IMR-90 (cell line): ENCODE measurements around the gene TMPRSS3. TPM values are rescaled to one million over a fixed set of nuclear protein-coding genes. Genes with fewer than 3 reads are reported as not detected.

Experiments
- ATAC-seq: fragments of 200-7000 bp; cut with Tn5 transposase; 2 replicates; pipeline ENCODE4 v1.9.1; 2020; ENCODE audit warnings: low read depth, mild to moderate bottlenecking, moderate library complexity
- BruUV-seq: library from RNA; stranded (reverse); fragments of 400-500 nt; replicated peaks from 2 replicates; lab custom pipeline; 2021; lab: Mats Ljungman, UMichigan
- CTCF ChIA-PET: fragments of 300-600 bp; formaldehyde crosslinking; extraction: SDS; loops from one replicate; lab custom pipeline; 2021; ENCODE audit warnings: antibody characterized with exemption; lab: Yijun Ruan, JAX
- POLR2A ChIA-PET: fragments of 300-600 bp; sonication (Branson Sonifier 250); formaldehyde crosslinking; loops from one replicate; lab custom pipeline; 2022; ENCODE audit warnings: antibody characterized with exemption; ENCODE audit not compliant: unreplicated experiment; lab: Charles Lee
- DNase-seq: peaks from one replicate; pipeline ENCODE4 v3.0.0; 2013
- H2AFZ ChIP-seq: replicated peaks from 2 replicates; pipeline ENCODE3; 2013; ENCODE audit warnings: low read length, mild to moderate bottlenecking; ENCODE audit not compliant: poor library complexity
- H2AK5ac ChIP-seq: 2 replicates; pipeline ENCODE4 v1.6.1; 2013; ENCODE audit warnings: low read depth, low read length, inconsistent platforms
- H2AK9ac ChIP-seq: replicated peaks from 2 replicates; pipeline ENCODE3; 2013; ENCODE audit warnings: mild to moderate bottlenecking, low read depth, low read length, moderate library complexity; ENCODE audit not compliant: poor library complexity
- H2BK120ac ChIP-seq: 2 replicates; pipeline ENCODE4 v1.6.1; 2013; ENCODE audit warnings: low read depth, low read length, inconsistent platforms
- H2BK15ac ChIP-seq: 3 replicates; pipeline ENCODE4 v1.6.1; 2013; ENCODE audit warnings: low read depth, low read length, inconsistent platforms
- H2BK20ac ChIP-seq: 2 replicates; pipeline ENCODE4 v1.6.1; 2013; ENCODE audit warnings: low read depth, mild to moderate bottlenecking, inconsistent platforms, low read length, moderate library complexity
- H2BK5ac ChIP-seq: 2 replicates; pipeline ENCODE4 v1.6.1; 2013; ENCODE audit warnings: mild to moderate bottlenecking, low read depth, low read length, inconsistent platforms; ENCODE audit not compliant: poor library complexity, severe bottlenecking
- H3K14ac ChIP-seq: replicated peaks from 2 replicates; pipeline ENCODE4 v1.6.1; 2013; ENCODE audit warnings: low read depth, low read length, inconsistent platforms
- H3K18ac ChIP-seq: 2 replicates; pipeline ENCODE4 v1.6.1; 2013; ENCODE audit warnings: low read depth, low read length, control low read depth
- H3K23ac ChIP-seq: 2 replicates; pipeline ENCODE4 v1.6.1; 2013; ENCODE audit warnings: low read depth, low read length, inconsistent platforms
- H3K27ac ChIP-seq: 2 replicates; pipeline ENCODE4 v1.5.1; 2013; ENCODE audit warnings: mild to moderate bottlenecking, control low read depth, low read length; ENCODE audit not compliant: insufficient read depth
- H3K27me3 ChIP-seq: 2 replicates; pipeline ENCODE4 v1.6.1; 2013; ENCODE audit warnings: low read length; ENCODE audit not compliant: control insufficient read depth, insufficient read depth
- H3K36me3 ChIP-seq: 2 replicates; pipeline ENCODE4 v1.6.1; 2013; ENCODE audit warnings: low read length, mixed read lengths; ENCODE audit not compliant: control insufficient read depth, insufficient read depth
- H3K4ac ChIP-seq: 2 replicates; pipeline ENCODE4 v1.6.1; 2013; ENCODE audit warnings: low read depth, low read length, inconsistent platforms
- H3K4me1 ChIP-seq: 2 replicates; pipeline ENCODE4 v1.6.1; 2013; ENCODE audit warnings: low read length, mixed read lengths; ENCODE audit not compliant: control insufficient read depth, insufficient read depth
- H3K4me2 ChIP-seq: 2 replicates; pipeline ENCODE4 v1.6.1; 2013; ENCODE audit warnings: low read depth, mild to moderate bottlenecking, control low read depth, low read length, moderate library complexity
- H3K4me3 ChIP-seq: 2 replicates; pipeline ENCODE4 v1.5.1; 2013; ENCODE audit warnings: low read depth, mild to moderate bottlenecking, control low read depth, low read length, moderate library complexity; ENCODE audit not compliant: insufficient read depth
- H3K56ac ChIP-seq: 2 replicates; pipeline ENCODE4 v1.6.1; 2013; ENCODE audit warnings: low read length, inconsistent platforms; ENCODE audit not compliant: insufficient read depth; ENCODE audit errors: extremely low read depth
- H3K79me1 ChIP-seq, 2 experiments: 2 replicates each; pipeline ENCODE4 v1.6.1; 2013; ENCODE audit warnings: low read length in 2 of 2, inconsistent platforms in 1 of 2, low read depth in 1 of 2
- H3K9ac ChIP-seq: 2 replicates; pipeline ENCODE4 v1.6.1; 2013; ENCODE audit warnings: low read depth, low read length, control low read depth
- H3K9me1 ChIP-seq: 2 replicates; pipeline ENCODE4 v1.6.1; 2013; ENCODE audit warnings: low read length, inconsistent platforms; ENCODE audit not compliant: insufficient read depth
- H3K9me3 ChIP-seq: 2 replicates; pipeline ENCODE4 v1.6.1; 2013; ENCODE audit warnings: low read length; ENCODE audit not compliant: control insufficient read depth, insufficient read depth
- H4K20me1 ChIP-seq: 2 replicates; pipeline ENCODE4 v1.6.1; 2013; ENCODE audit warnings: low read length, inconsistent platforms; ENCODE audit not compliant: insufficient read depth
- H4K5ac ChIP-seq: 2 replicates; pipeline ENCODE4 v1.6.1; 2013; ENCODE audit warnings: mild to moderate bottlenecking, low read depth, low read length, control low read depth
- H4K8ac ChIP-seq, 2 experiments: 2 replicates each; pipeline ENCODE4 v1.6.1; 2013; ENCODE audit warnings: low read depth in 2 of 2, low read length in 2 of 2, control low read depth in 1 of 2, inconsistent platforms in 1 of 2
- H4K91ac ChIP-seq: 2 replicates; pipeline ENCODE4 v1.6.1; 2013; ENCODE audit warnings: low read depth, low read length, inconsistent platforms; ENCODE audit not compliant: insufficient read depth
- CEBPB ChIP-seq: IDR thresholded peaks from 2 replicates; pipeline ENCODE4 v1.6.1; 2012; ENCODE audit warnings: low read depth, low read length, improper control_type of control experiment
- MAFK ChIP-seq: IDR thresholded peaks from 2 replicates; pipeline ENCODE4 v1.6.1; 2012; ENCODE audit warnings: low read depth, low read length, improper control_type of control experiment
- RAD21 ChIP-seq: IDR thresholded peaks from 2 replicates; pipeline ENCODE4 v1.6.1; 2012; ENCODE audit warnings: low read length, improper control_type of control experiment
- RCOR1 ChIP-seq: IDR thresholded peaks from 2 replicates; pipeline ENCODE4 v1.6.1; 2012; ENCODE audit warnings: mild to moderate bottlenecking, low read length, improper control_type of control experiment; ENCODE audit not compliant: insufficient replicate concordance
- USF2 ChIP-seq: fragments of 150-350 bp; IDR thresholded peaks from 2 replicates; pipeline ENCODE4 v1.6.1; 2017; ENCODE audit warnings: mild to moderate bottlenecking, antibody characterized with exemption, low read length, low read depth
- WGBS, 2 experiments: methylation state at CpG; one replicate each; pipeline versions ENCODE4 v1.1.5 to v1.1.7; 2013; ENCODE audit warnings: missing lambda C conversion rate in 2 of 2; ENCODE audit not compliant: insufficient read length in 1 of 2; ENCODE audit errors: extremely low coverage in 2 of 2; 5-methylcytosine and 5-hydroxymethylcytosine counted together
- dilution Hi-C: fragments of 300-500 bp; cut with HindIII; formaldehyde crosslinking; loops from one replicate; pipeline ENCODE4 v1.14.3; 2018; ENCODE audit warnings: low sequenced_read_pairs; ENCODE audit not compliant: unreplicated experiment
- in situ Hi-C: fragments of 300-500 bp; cut with MboI; formaldehyde crosslinking; loops from 3 replicates; pipeline ENCODE4 v1.14.3; 2019; ENCODE audit warnings: low sequenced_read_pairs, inconsistent platforms, mixed read lengths
- intact Hi-C: fragments of 100-400 bp; cut with micrococcal nuclease; formaldehyde crosslinking; loops from 2 replicates; pipeline ENCODE4 v1.10.0; 2022
- polyA plus RNA-seq, 3 experiments: library from polyadenylated mRNA; depleted of rRNA; stranded (reverse); fragments of >200 nt; gene quantifications; 2 replicates each; pipeline ENCODE4 v1.2.3, GENCODE V29; 2012; ENCODE audit warnings: low replicate concordance in 1 of 3
- total RNA-seq: library from RNA; depleted of rRNA; stranded (reverse); fragments of >200 nt; gene quantifications from 2 replicates; pipeline ENCODE4 v1.2.3, GENCODE V29; 2012

Gene TMPRSS3
- total and polyA plus RNA-seq, 2 of the 4 experiments (the other 2 are of a cell fraction): not detected

- no TSS peak for BruUV-seq
- ATAC-seq: no peak
- H3K9ac ChIP-seq: no peak overlapping the region
- no peak overlapping the region for H2BK20ac ChIP-seq
- H3K23ac ChIP-seq: no peak overlapping the region
- no peaks in the 10 kb centered on the region; the same call in 1 of the 2 replicates for H3K9me1 ChIP-seq
- H4K8ac ChIP-seq: no peak overlapping the region
- H2AK5ac ChIP-seq: no peak overlapping the region
- no peaks in the 10 kb centered on the region for H3K36me3 ChIP-seq
- TF ChIP-seq RAD21: no peak
- no peak for TF ChIP-seq CEBPB
- TF ChIP-seq USF2: no peak
- no peak for TF ChIP-seq MAFK
- no peak for TF ChIP-seq RCOR1
- no peak for DNase-seq
- H2BK5ac ChIP-seq: no peak overlapping the region
- no peak overlapping the region for H3K4me3 ChIP-seq
- ChIA-PET POLR2A (no interaction called here), CTCF (no interaction called here)
- no peaks in the 10 kb centered on the region for H4K20me1 ChIP-seq
- no peak overlapping the region for H2AK9ac ChIP-seq
- no peak overlapping the region for H3K14ac ChIP-seq
- no peak overlapping the region for H3K56ac ChIP-seq
- WGBS, 2 experiments: 88% methylated on average over 5 of the region's 15 CpGs; no CpG with 5 or more reads in 1 of the 2 experiments
- H3K4me1 ChIP-seq: no peaks in the 10 kb centered on the region
- no peak overlapping the region for H3K18ac ChIP-seq
- H4K91ac ChIP-seq: no peak overlapping the region
- peaks cover 13% of the 10 kb centered on the region for H3K27me3 ChIP-seq
- no peak overlapping the region for H3K4me2 ChIP-seq
- no peak overlapping the region for H3K4ac ChIP-seq
- in situ Hi-C loops: no loop called here
- H2AFZ ChIP-seq: no peak overlapping the region
- intact Hi-C loops: no loop called here
- no peak overlapping the region for H3K27ac ChIP-seq
- H2BK120ac ChIP-seq: no peak overlapping the region
- dilution Hi-C loops: no loop called here
- H3K9me3 ChIP-seq: no peaks in the 10 kb centered on the region
- H2BK15ac ChIP-seq: no peak overlapping the region
- H3K79me1 ChIP-seq: no peaks in the 10 kb centered on the region
- H4K5ac ChIP-seq: no peak overlapping the region
These were observed 53.9 kb downstream of the TMPRSS3 start for GRCh38 chr21:42341776-42342542.
